Ovary (tissue), 9 donors: ENCODE data around the gene AQP10. TPM values are rescaled to one million over a fixed set of nuclear protein-coding genes. Genes with fewer than 3 reads are reported as not detected.
"Not testable (repeated sequence)": the region's sequence is repeated elsewhere in the genome, so short reads cannot be mapped to it uniquely, and the experiment has no call there.

Source experiments
- DNase-seq, 5 donors: peaks; one replicate each; pipeline ENCODE4 v3.0.0-alpha.2; 2019 to 2020
- H3K27ac ChIP-seq, 2 donors: fragments of 200-600 bp; one replicate each; pipeline versions ENCODE4 v1.5.1 to v1.8.0; 2019 to 2022
- H3K27me3 ChIP-seq: fragments of 200-600 bp; one replicate; pipeline ENCODE4 v1.8.0; 2022
- H3K36me3 ChIP-seq: fragments of 200-600 bp; sonication (generic); one replicate; pipeline ENCODE4 v1.5.1; 2019
- H3K4me1 ChIP-seq: one replicate; pipeline ENCODE4 v1.8.1; 2013; ENCODE audit warnings: mild to moderate bottlenecking, moderate library complexity; ENCODE audit not compliant: insufficient read depth
- H3K4me3 ChIP-seq: fragments of 200-600 bp; sonication (generic); one replicate; pipeline ENCODE4 v1.5.1; 2017
- H3K9me3 ChIP-seq, 2 donors: fragments of 200-600 bp in 1 of 2; sonication (generic) in 1 of 2; one replicate each; pipeline versions ENCODE4 v1.5.1 to v1.8.1; 2013 to 2019; ENCODE audit warnings: mild to moderate bottlenecking in 1 of 2, moderate library complexity in 1 of 2
- CTCF ChIP-seq, 3 donors: fragments of 450-650 bp in 2 of 3; fragments of 200-600 bp in 1 of 3; IDR thresholded peaks; one replicate each; pipeline versions ENCODE4 v1.5.1 to v1.8.0; 2016 to 2022; ENCODE audit warnings: antibody characterized with exemption in 3 of 3, mild to moderate bottlenecking in 1 of 3
- EP300 ChIP-seq: sonication (generic); formaldehyde crosslinking; IDR thresholded peaks from one replicate; pipeline ENCODE4 v1.6.1; 2017; ENCODE audit warnings: antibody characterized with exemption
- POLR2A ChIP-seq: fragments of 450-650 bp; IDR thresholded peaks from one replicate; pipeline ENCODE4 v1.6.1; 2017; ENCODE audit warnings: antibody characterized with exemption, mild to moderate bottlenecking, moderate library complexity
- WGBS, 3 donors: extraction: QIAGEN DNeasy Blood & Tissue Kit in 1 of 3; methylation state at CpG; one replicate each; pipeline versions ENCODE4 v1.1.5 to v1.1.7; 2013 to 2017; 5-methylcytosine and 5-hydroxymethylcytosine counted together
- intact Hi-C, 4 donors: fragments of 100-400 bp; cut with DNase I; formaldehyde crosslinking; loops; one replicate each; pipeline versions ENCODE4 v1.11.0 to v1.15.1; 2022 to 2023
- polyA plus RNA-seq, 2 donors: library from polyadenylated mRNA; stranded (reverse); fragments of 200-250 nt in 1 of 2; fragments of 350-450 nt in 1 of 2; fragmentation: Illumina TruSeq in 1 of 2; extraction: RNeasy Lipid Tissue Mini Kit (QIAGEN cat#74804) in 1 of 2; gene quantifications; one replicate each; pipeline ENCODE4 v1.2.3, GENCODE V29; 2013 to 2014
- total RNA-seq, 7 donors: library from RNA; depleted of rRNA in 2 of 7; stranded (reverse); fragments of >200 nt in 2 of 7; fragmentation: NEBNext Ultra II Directional in 3 of 7; extraction: Animal tissue kit (Norgen Biotek cat#: 25700) in 3 of 7; gene quantifications; one replicate each; pipeline versions ENCODE4 v1.1.0 to v1.2.4, GENCODE V29; 2016 to 2023
- donor health status: DM: no; HTN: no; CAD: no; lungs with moderate emphysema.
- donor health status: DM: no; HTN: no; CAD: no.
- donor health status: Bipolar disorder and iron deficiency.
- donor health status: DM: yes; HTN: yes; CAD: no.
- donor health status: DM: no; HTN: no; CAD: no.
- donor health status: DM: yes; HTN: yes; CAD: no.

AQP10 gene
- total and polyA plus RNA-seq, 9 donors, result 0.13 to 1.0 (median 0.23) TPM; not detected in 6

- H3K27ac ChIP-seq, result peak overlapping the region in 1 of 2 donors; percentile 49
- DNase-seq, result no peak
- TF ChIP-seq CTCF (IDR thresholded peaks at IDR 0.05) (no peak), POLR2A (no peak), EP300 (no peak)
- no peaks in the 10 kb centered on the region for H3K36me3 ChIP-seq
- no peaks in the 10 kb centered on the region for H3K27me3 ChIP-seq
- H3K4me3 ChIP-seq, result no peak overlapping the region
- H3K4me1 ChIP-seq, result peaks cover 12% of the 10 kb centered on the region
- H3K9me3 ChIP-seq, result no peaks in the 10 kb centered on the region
- WGBS, 3 donors, result 0 to 3% (median 0%) methylated on average over 1 of the region's 1 CpG
- intact Hi-C loops, result loop anchor here in 1 of 4 donors (10.0 kb wide), 1 partner anchor 51 kb away; the partner anchor contains the start of gene IL6R
These were observed 32.6 kb downstream of the AQP10 start for GRCh38 chr1:154353460-154353904.

GRCh38 chr1:154353966-154354365 is 33.1 kb downstream of the AQP10 start:
- Histone ChIP-seq H3K27me3 (no peaks in the 10 kb centered on the region), H3K9me3 (no peaks in the 10 kb centered on the region), H3K27ac (no peak overlapping the region), H3K4me3 (no peak overlapping the region), H3K36me3 (no peaks in the 10 kb centered on the region), H3K4me1 (peaks cover 12% of the 10 kb centered on the region)
- DNase-seq, result no peak
- intact Hi-C loops, result loop anchor here in 1 of 4 donors (10.0 kb wide), 1 partner anchor 51 kb away; the partner anchor contains the start of gene IL6R
- TF ChIP-seq CTCF (IDR thresholded peaks at IDR 0.05) (no peak), EP300 (no peak), POLR2A (no peak)
- WGBS, 3 donors, result 96 to 100% (median 99%) methylated on average over 5 of the region's 5 CpGs

GRCh38 chr1:154358519-154358918 is 37.6 kb downstream of the AQP10 start:
- TF ChIP-seq EP300, result no peak
- no peak for TF ChIP-seq CTCF (IDR thresholded peaks at IDR 0.05)
- no peak for TF ChIP-seq POLR2A
- Histone ChIP-seq H3K4me3 (no peak overlapping the region), H3K9me3 (no peaks in the 10 kb centered on the region), H3K4me1 (peaks cover 2% of the 10 kb centered on the region), H3K27me3 (no peaks in the 10 kb centered on the region), H3K27ac (no peak overlapping the region), H3K36me3 (no peaks in the 10 kb centered on the region)
- DNase-seq, result no peak
- intact Hi-C loops, result loop anchor here in 1 of 4 donors (10.0 kb wide), 1 partner anchor 46 kb away; the partner anchor contains the start of gene IL6R
- WGBS, 3 donors, result 87 to 95% (median 90%) methylated on average over 8 of the region's 8 CpGs

- intact Hi-C loops, result no loop called here
- no peak overlapping the region for H3K27ac ChIP-seq
- no peaks in the 10 kb centered on the region for H3K9me3 ChIP-seq
- TF ChIP-seq EP300, result no peak
- TF ChIP-seq CTCF (IDR thresholded peaks at IDR 0.05), result no peak
- TF ChIP-seq POLR2A, result no peak
- no peaks in the 10 kb centered on the region for H3K36me3 ChIP-seq
- DNase-seq, result no peak
- no peak overlapping the region for H3K4me3 ChIP-seq
- H3K4me1 ChIP-seq, result no peaks in the 10 kb centered on the region
- H3K27me3 ChIP-seq, result no peaks in the 10 kb centered on the region
These were observed 39.4 kb downstream of the AQP10 start for GRCh38 chr1:154360288-154360687.

- H3K36me3 ChIP-seq, H3K4me1 ChIP-seq, DNase-seq, H3K4me3 ChIP-seq, H3K9me3 ChIP-seq, H3K27ac ChIP-seq, H3K27me3 ChIP-seq, intact Hi-C loops: not testable (repeated sequence)
- 65 to 86% (median 70%) methylated on average over 5 of the region's 5 CpGs for WGBS, 3 donors
These were observed 40.0 kb downstream of the AQP10 start for GRCh38 chr1:154360881-154361280.
